Testis (tissue), 3 donors: ENCODE results near the gene CENPX. TPM values are rescaled to one million over a fixed set of nuclear protein-coding genes. Genes with fewer than 3 reads are reported as not detected.

Experiments
- DNase-seq: peaks from one replicate; pipeline ENCODE4 v3.0.0-alpha.2; 2019
- H3K27ac ChIP-seq, 2 donors: fragments of 200-600 bp; sonication (generic); one replicate each; pipeline ENCODE4 v1.5.1; 2019
- H3K27me3 ChIP-seq: fragments of 200-600 bp; sonication (generic); one replicate; pipeline ENCODE4 v1.5.1; 2019
- H3K36me3 ChIP-seq: fragments of 200-600 bp; sonication (generic); one replicate; pipeline ENCODE4 v1.5.1; 2017; ENCODE audit warnings: low read depth; ENCODE audit errors: missing control alignments
- H3K4me1 ChIP-seq: fragments of 200-600 bp; sonication (generic); one replicate; pipeline ENCODE4 v1.5.1; 2019
- H3K4me3 ChIP-seq, 2 donors: fragments of 200-600 bp; sonication (generic); one replicate each; pipeline ENCODE4 v1.5.1; 2017 to 2019
- H3K9me3 ChIP-seq: fragments of 200-600 bp; sonication (generic); one replicate; pipeline ENCODE4 v1.5.1; 2017
- CTCF ChIP-seq, 3 experiments: fragments of 450-650 bp in 2 of 3; fragments of 200-600 bp in 1 of 3; sonication (generic) in 1 of 3; IDR thresholded peaks; one replicate each; pipeline ENCODE4 v1.5.1; 2016 to 2019; ENCODE audit warnings: antibody characterized with exemption in 3 of 3, mild to moderate bottlenecking in 2 of 3, moderate library complexity in 1 of 3
- POLR2A ChIP-seq: fragments of 450-650 bp; IDR thresholded peaks from one replicate; pipeline ENCODE4 v1.6.1; 2017; ENCODE audit warnings: antibody characterized with exemption, mild to moderate bottlenecking, moderate library complexity
- WGBS, 2 donors: methylation state at CpG; one replicate each; pipeline ENCODE4 v1.1.5; 2018; 5-methylcytosine and 5-hydroxymethylcytosine counted together
- intact Hi-C: fragments of 100-400 bp; cut with DNase I; formaldehyde crosslinking; loops from one replicate; pipeline ENCODE4 v1.15.1; 2023; ENCODE audit warnings: low total_unique reads
- polyA plus RNA-seq: library from polyadenylated mRNA; stranded (reverse); fragments of 350-450 nt; fragmentation: Illumina TruSeq; extraction: RNeasy Lipid Tissue Mini Kit (QIAGEN cat#74804); gene quantifications from one replicate; pipeline ENCODE4 v1.2.3, GENCODE V29; 2014; ENCODE audit warnings: low read depth, low replicate concordance; ENCODE audit not compliant: insufficient read depth
- total RNA-seq, 2 donors: library from RNA; depleted of rRNA; stranded (reverse); fragments of >200 nt; gene quantifications; one replicate each; pipeline ENCODE4 v1.2.3, GENCODE V29; 2016

The CENPX gene
- total and polyA plus RNA-seq, 3 donors from 2014 or later = 43.0 to 51.8 (median 43.5) TPM

- Histone ChIP-seq H3K9me3 (no peaks in the 10 kb centered on the region), H3K27ac (peak overlapping the region in 1 of 2 donors; percentile 43), H3K4me1 (peaks cover 6% of the 10 kb centered on the region), H3K4me3 (no peak overlapping the region), H3K27me3 (no peaks in the 10 kb centered on the region), H3K36me3 (no peaks in the 10 kb centered on the region)
- 67 to 81% methylated on average over 10 to 17 of the region's 19 CpGs for WGBS, 2 donors
- TF ChIP-seq CTCF (IDR thresholded peaks at IDR 0.05) (no peak), POLR2A (no peak)
- intact Hi-C loops = no loop called here
- no peak for DNase-seq
Observed at GRCh38 chr17:82012640-82013295, 9.9 kb downstream of the CENPX start.

DNA sequence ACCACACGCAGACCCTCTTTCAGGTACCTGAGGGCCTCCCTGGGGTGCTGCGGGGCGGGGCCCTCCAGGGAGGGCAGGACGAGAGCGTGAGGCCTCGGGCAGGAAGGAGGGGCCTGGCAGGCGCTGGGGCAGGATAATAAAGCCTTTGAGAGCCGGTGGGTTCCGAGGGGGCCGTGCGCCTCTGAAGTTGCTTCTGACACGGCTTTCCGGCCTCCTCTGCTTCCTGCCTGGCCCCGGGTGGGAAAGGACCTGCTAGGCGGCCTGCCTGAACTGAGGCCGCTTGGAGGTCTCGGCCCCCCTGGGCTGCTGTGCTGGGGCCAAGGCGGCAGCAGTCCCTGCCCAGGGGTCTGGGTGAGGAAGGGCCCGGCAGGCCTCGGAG lies 10.4 kb downstream of the CENPX start:
- H3K9me3 ChIP-seq = no peaks in the 10 kb centered on the region
- H3K27ac ChIP-seq = peak overlapping the region in 1 of 2 donors; percentile 43
- H3K36me3 ChIP-seq = no peaks in the 10 kb centered on the region
- intact Hi-C loops = no loop called here
- H3K4me1 ChIP-seq = peaks cover 6% of the 10 kb centered on the region
- no peak for TF ChIP-seq POLR2A
- no peak for TF ChIP-seq CTCF (IDR thresholded peaks at IDR 0.05)
- no peaks in the 10 kb centered on the region for H3K27me3 ChIP-seq
- no peak for DNase-seq
- no peak overlapping the region for H3K4me3 ChIP-seq
- 73 to 99% methylated on average over 10 to 20 of the region's 20 CpGs for WGBS, 2 donors

GRCh38 chr17:82011617-82012187 lies 11.0 kb downstream of the CENPX start:
- peaks cover 6% of the 10 kb centered on the region for H3K4me1 ChIP-seq
- no peak overlapping the region for H3K27ac ChIP-seq
- H3K9me3 ChIP-seq = no peaks in the 10 kb centered on the region
- no peak overlapping the region for H3K4me3 ChIP-seq
- 92% methylated on average over 17 of the region's 19 CpGs; no CpG with 5 or more reads in 1 of the 2 donors for WGBS, 2 donors
- intact Hi-C loops = no loop called here
- H3K36me3 ChIP-seq = no peaks in the 10 kb centered on the region
- no peaks in the 10 kb centered on the region for H3K27me3 ChIP-seq
- TF ChIP-seq POLR2A (no peak), CTCF (IDR thresholded peaks at IDR 0.05) (no peak)
- no peak for DNase-seq

DNA sequence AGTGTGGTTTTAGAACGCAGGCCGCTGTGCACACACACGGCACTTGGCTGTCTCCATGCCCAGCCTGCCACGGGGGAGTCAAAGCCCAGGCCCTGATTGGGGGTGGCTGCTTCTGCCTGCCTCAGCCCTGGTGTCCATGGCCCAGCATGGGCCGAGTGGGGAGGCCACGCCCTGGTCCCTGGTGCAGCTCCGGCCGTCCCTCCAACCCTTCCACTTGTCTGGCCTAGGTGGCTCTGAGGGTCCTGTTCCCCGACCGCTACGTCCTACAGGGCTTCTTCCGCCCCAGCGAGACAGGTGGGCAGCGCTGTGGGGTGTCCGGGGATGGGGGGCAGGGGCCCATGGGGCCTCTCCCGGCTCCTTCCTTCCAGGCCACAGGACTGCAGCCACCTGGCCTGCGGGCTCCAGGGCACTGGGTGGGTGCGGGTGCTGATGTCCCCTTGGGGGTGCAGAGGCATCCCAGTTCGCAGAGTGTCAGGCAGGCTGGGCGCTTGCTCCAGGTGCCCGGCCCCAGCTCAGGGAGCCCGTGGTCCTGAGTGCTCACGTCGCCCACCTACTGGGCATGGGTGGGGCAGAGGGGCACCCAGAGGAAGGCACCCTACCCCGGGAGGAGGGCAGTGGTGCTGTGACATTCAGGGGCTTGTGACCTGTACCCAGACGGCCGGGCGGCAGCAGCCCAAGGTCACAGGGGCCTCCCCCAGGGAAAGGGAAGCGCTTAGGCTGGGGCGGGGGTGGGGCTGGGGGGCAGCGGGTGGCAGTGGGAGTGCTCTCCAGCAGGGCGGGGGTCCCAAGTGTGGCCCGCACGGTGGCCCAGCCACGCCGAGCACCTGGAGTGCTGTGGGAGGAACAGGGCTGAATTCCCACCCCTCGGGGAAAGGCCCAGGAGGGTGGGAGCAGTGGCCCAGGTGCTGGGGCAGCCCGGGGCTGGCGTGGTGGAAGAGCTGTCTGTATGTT lies 11.8 kb downstream of the CENPX start:
- intact Hi-C loops = no loop called here
- Histone ChIP-seq H3K4me1 (peaks cover 6% of the 10 kb centered on the region), H3K27me3 (no peaks in the 10 kb centered on the region), H3K9me3 (no peaks in the 10 kb centered on the region), H3K36me3 (no peaks in the 10 kb centered on the region), H3K27ac (no peak overlapping the region), H3K4me3 (no peak overlapping the region)
- DNase-seq = no peak
- WGBS, 2 donors = 94% methylated on average over 15 to 39 of the region's 39 CpGs
- TF ChIP-seq POLR2A (no peak), CTCF (IDR thresholded peaks at IDR 0.05) (no peak)
